ENCODE data around the gene KRTAP5-10.
"Not testable (repeated sequence)": the region's sequence is repeated elsewhere in the genome, so short reads cannot be mapped to it uniquely, and the experiment has no call there.

The KRTAP5-10 gene, protein sequence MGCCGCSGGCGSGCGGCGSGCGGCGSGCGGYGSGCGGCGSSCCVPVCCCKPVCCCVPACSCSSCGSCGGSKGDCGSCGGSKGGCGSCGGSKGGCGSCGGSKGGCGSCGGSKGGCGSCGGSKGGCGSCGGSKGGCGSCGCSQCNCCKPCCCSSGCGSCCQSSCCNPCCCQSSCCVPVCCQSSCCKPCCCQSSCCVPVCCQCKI

GRCh38 chr11:71565263-71565662, at the start of gene KRTAP5-10:
Gene KRTAP5-10 (plus strand): TSS chr11:71565563. CDS start chr11:71565588, 25 bp downstream.
- no peak for DNase-seq

DNA sequence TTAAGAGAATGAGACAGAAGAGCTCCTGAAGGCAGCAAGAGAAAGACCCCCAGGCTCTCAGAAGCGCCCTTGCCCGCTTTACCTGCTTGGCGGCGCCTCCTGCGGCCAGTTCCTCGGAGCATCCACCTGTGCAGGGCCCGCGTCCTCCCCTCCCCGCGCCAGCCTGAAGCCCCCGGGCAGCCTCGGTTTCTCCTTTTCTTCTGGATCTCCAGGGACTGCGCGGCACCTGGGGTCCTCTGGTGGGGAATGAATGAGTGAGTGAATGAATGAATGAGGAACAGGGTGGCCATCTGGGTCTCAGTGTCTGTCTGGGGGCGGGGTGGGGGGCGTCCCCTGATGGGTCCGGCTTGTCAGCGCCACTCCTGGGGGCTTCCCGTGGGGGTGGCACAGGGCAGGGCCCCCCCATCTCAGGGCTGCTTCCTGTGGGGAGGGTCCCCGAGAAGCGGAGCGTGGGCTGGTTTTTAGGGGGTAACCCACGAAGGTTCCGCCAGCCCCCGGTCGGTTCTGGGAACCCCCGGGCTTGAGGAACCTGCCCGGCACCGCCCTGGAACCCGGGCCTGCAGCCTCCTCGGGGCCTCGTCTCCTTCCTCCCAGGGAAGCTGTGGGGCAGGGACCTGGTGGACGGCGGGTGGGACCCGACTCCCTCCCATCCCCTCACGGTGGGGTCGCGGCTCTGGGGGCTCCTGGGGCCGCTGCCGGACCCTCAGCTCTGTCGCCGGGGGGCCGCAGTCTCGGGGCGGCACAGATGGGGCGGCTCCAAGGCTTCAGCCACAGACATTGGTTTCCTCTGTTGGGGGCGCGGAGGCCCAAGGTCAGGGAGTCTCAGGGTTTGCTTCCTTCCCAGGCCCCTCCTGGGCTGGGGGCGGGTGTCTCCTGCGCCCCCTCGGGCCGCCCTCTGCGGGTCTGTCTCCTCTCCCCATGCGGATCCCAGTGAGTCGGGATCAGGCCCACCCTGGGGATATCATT, 46.6 kb upstream of the KRTAP5-10 start:
- no peak for DNase-seq

GRCh38 chr11:71519546-71519945, 45.8 kb upstream of the KRTAP5-10 start:
- DNase-seq = no peak

- no peak for DNase-seq
These were observed 40.0 kb upstream of the KRTAP5-10 start for GRCh38 chr11:71525188-71525937.

DNA sequence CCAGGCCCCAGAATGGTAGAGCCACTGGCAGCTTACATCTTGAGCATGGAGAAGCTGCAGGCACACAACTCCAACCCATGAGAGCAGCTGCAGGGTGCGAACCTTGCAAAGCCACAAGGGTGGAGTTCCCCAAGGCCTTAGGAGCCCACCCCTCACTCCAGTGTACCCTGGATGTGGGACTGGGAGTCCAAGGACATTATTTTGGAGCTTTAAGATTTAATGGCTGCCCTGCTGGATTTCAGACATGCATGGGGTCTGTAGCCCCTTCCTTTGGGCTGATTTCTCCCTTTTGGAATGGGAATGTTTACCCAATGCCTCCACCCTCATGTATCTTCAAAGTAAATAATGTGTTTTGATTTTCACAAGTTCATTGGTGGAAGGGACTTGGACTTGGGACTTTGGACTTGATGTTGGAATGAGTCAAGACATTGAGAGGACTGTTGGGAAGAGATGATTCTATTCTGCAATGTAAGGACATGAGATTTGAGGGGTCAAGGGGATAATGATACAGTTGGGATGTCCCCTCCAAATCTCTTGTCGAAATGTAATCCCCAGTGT, 39.3 kb upstream of the KRTAP5-10 start:
- DNase-seq = no peak

GRCh38 chr11:71526796-71527575, 38.4 kb upstream of the KRTAP5-10 start, which contains the start of gene KRTAP5-7:
Gene KRTAP5-7 (plus strand): TSS chr11:71527267. CDS start chr11:71527301, 34 bp downstream.
- DNase-seq = not testable (repeated sequence)

DNA sequence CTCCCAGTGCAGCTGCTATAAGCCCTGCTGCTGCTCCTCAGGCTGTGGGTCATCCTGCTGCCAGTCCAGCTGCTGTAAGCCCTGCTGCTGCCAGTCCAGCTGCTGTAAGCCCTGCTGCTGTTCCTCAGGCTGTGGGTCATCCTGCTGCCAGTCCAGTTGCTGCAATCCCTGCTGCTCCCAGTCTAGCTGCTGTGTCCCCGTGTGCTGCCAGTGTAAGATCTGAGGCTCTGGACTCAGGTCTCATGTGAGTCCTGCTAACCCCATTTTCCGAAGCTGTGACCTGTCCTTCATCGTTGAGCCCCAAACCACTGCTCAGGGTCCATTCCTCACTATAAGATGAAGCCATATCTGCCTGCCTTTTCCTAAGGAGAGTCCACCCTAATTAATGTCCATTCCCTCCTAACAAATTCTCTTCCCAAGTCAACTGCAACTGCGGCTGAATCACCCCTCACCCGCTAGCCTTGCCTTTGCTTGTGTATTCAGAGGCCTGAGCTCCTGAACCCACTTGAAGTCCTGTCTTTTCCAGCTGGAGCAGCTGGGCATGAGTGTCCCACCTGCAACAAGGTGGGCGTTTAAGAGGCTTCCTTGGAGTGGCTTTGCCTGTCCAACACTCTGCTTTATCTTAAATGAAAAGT, 37.7 kb upstream of the KRTAP5-10 start:
- no peak for DNase-seq

DNA sequence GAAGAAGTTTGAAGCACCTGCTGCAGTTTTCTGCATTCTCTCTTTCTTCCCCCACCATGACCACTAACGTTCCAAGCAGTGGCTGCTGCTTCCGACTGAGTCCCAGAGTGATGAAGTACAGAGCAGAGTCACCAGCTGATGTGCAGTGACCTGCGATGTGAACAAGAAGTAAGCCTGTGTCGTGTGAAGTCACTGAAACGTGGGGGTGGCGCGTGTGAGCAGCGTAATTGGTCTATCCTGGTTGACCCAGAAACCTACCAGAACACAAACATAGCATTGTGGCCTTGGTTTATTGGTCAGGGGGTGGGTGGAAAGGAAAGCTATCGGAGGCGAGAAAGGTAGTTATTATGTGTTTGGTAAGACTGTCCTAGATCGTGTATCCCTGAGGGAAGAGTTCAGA, 34.8 kb upstream of the KRTAP5-10 start:
- DNase-seq = no peak

DNA sequence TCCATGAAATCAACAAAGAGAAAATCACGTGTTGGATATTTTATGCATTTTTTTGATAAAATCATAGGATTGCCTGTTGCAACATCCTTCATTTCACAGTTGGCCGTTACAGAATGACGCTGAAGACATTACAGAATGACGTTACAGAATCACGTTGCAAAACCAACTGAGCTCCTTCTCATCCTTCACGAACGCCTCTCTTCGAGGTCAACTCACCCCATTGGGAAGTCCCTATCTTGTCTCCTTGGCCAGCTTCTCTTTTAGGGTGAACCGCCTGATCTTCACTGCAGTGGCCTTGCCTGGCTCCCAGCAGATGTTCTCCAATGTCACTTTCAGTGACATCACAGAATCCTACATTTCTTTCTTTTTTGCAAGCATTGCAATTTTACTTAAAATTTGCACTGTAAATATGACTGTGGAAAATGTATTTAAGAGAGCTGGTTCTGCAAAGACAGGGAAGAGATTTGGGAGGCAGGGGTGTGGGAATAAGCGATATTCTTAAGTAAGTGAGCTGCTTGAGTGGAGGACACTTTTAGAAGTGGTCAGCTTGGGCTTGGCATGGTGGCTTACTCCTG, 33.2 kb upstream of the KRTAP5-10 start:
- no peak for DNase-seq

DNA sequence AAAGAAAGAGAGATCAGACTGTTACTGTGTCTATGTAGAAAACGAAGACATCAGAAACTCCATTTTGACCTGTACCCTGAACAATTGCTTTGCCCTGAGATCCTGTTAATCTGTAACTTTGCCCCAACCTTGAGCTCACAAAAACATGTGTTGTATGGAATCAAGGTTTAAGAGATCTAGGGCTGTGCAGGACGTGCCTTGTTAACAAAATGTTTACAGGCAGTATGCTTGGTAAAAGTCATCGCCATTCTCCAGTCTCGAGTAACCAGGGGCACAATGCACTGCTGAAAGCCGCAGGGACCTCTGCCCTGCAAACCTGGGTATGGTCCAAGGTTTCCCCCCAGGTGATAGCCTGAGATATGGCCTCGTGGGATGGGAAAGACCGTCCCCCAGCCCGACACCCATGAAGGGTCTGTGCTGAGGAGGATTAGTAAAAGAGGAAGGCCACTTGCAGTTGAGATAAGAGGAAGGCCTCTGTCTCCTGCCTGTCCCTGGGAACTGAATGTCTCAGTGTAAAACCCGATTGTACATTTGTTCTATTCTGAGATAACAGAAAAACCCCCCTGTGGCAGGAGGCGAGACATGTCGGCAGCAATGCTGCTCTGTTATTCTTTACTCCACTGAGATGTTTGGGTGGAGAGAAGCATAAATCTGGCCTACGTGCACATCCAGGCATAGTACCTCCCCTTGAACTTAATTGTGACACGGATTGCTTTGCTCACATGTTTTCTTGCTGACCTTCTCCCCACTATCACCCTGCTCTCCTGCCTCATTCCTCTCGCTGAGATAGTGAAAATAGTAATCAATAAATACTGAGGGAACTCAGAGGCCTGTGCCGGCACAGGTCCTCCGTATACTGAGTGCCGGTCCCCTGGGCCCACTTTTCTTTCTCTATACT, 30.4 kb upstream of the KRTAP5-10 start:
- not testable (repeated sequence) for DNase-seq

DNA sequence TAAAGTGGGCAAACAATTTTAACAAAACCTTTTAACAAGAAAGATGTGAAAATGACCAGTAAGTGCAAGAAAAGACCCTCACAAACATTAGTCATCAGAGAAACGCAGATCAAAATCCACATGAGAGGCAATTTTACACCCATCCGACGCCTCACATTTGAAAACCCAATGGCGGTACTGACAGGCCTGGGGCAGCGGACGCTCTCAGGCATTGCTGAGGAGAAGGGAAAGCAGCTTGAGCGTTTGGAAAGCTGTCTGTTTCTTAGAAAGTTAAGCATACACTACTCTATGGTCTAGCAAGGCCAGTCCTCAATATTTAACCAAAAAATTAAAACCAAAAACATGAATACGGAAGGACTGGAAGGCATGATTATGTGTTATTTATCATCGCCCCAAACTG, 29.5 kb upstream of the KRTAP5-10 start:
- DNase-seq = no peak

- peak; percentile 37 for DNase-seq
These were observed 27.8 kb upstream of the KRTAP5-10 start for GRCh38 chr11:71537537-71537936.

DNA sequence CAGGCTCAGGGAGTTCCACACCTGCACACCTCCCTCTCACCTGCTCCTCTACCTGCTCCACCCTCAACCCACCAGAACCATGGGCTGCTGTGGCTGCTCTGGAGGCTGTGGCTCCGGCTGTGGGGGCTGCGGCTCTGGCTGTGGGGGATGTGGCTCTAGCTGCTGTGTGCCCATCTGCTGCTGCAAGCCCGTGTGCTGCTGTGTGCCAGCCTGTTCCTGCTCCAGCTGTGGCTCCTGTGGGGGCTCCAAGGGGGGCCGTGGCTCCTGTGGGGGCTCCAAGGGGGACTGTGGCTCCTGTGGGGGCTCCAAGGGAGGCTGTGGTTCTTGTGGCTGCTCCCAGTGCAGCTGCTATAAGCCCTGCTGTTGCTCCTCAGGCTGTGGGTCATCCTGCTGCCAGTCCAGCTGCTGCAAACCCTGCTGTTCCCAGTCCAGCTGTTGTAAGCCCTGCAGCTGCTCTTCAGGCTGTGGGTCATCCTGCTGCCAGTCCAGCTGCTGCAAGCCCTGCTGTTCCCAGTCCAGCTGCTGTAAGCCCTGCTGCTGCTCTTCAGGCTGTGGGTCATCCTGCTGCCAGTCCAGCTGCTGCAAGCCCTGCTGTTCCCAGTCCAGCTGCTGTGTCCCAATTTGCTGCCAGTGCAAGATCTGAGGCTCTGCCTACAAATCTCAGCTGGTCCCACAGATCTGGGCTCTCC, 27.2 kb upstream of the KRTAP5-10 start, which contains the start of gene KRTAP5-8:
TSS of gene KRTAP5-8 (plus strand) at position 49 of the 689 bp plus-strand sequence. CDS start at position 80, 31 bp downstream.
- not testable (repeated sequence) for DNase-seq

DNA sequence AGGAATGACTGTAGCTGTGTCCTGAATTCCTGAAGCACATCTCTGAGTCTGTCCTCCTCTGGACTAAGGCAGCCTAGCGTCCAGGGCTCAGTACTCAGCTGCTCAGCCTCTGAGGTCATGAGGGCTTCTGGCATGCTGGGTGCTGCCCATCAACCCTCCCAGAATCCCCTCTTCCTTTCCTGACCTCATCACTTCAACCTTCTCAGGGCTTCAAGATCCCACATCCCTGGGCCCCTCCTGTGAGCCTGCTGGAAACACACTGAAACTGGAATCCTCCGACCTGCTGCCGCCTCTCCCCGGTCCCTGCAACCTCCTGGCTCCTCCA, 26.7 kb upstream of the KRTAP5-10 start:
- DNase-seq = no peak

DNA sequence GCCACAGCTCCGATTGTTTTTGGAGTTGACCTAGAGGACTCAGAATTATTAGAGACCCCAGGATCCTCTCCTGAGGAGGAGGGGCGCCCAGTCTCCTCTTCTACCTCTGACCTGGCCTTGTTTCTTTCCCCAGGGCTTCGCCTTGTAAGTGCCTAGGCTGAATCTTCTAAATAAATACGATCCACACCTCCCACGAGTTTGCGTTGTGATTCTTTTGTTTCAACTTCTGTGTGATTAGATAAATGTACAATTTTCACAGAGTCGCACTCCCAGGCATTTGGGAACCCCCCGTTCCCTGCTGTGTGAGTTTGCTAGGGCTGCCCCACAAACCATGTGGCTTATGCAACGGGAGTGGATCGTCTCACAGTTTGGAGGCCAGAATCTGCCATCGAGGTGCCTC, 26.3 kb upstream of the KRTAP5-10 start:
- DNase-seq = no peak

DNA sequence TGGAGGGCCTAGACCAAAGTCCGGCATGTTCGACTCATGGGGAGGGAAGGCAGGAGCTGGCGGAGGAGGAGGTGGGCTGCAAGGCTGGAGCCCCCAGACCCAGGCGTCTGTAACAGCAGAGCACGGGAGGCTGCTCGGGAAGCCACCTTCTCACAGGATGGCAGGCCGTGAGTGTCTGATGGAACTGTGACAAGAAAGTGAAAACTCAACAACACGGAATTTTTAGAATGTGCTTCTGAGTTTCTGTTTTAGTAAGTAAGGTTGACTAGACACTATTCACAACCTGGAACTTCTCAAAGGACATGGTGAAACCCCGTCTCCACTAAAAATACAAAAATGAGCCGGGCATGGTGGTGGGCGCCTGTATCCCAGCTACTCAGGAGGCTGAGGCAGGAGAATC, 25.4 kb upstream of the KRTAP5-10 start:
- DNase-seq = not testable (repeated sequence)

DNA sequence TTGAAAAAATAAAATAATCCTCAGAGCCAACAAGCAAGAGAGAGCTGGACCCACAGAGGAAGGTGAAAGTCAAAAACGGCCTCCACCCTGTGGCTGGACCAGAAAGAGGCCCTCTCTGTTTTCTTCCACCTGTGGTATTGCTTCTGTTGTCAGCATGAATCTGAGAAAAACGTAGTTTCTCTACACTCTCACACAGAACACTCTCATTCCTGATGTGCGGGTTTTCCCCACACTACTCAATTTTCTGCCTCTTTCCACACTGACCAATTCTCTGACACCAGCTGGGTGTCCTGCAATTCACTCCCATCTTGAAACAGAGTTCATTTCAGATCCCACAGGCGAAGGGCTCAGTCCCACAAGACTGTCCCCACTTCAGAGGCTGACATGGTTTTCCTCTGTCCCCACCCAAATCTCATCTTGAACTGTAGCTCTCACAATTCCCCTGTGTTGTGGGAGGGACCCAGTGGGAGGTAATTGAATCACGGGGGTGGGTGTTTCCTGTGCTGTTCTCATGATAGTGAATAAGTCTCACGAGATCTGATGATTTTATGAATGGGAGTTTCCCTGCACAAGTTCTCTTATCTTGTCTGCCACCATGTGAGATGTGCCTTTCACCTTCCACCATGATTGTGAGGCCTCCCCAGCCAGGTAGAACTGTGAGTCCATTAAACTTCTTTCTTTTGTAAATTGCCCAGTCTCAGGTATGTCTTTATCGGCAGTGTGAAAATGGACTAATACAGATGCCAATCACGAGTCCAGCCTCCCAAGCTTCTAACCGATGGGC, 24.6 kb upstream of the KRTAP5-10 start:
- not testable (repeated sequence) for DNase-seq

GRCh38 chr11:71542382-71542781, 23.0 kb upstream of the KRTAP5-10 start:
- DNase-seq = no peak

Measured in NCI-H345 (cell line).